Choroid plexus epithelial cell (primary cell): Measurements from ENCODE around the gene SEC23A.
"Not testable (repeated sequence)": the region's sequence is repeated elsewhere in the genome, so short reads cannot be mapped to it uniquely, and the experiment has no call there.

Experiments used
- DNase-seq: peaks from one replicate; pipeline ENCODE4 v3.0.0-alpha.2; 2010; ENCODE audit warnings: low read depth
- H3K4me3 ChIP-seq: 2 replicates; pipeline ENCODE4 v1.5.1; 2011; ENCODE audit warnings: low read depth, mild to moderate bottlenecking, control low read depth, low read length, moderate library complexity
- CTCF ChIP-seq: conservative IDR thresholded peaks from 2 replicates; pipeline ENCODE4 v1.5.1; 2011; ENCODE audit warnings: low read depth, mild to moderate bottlenecking, control low read depth, inconsistent platforms, low read length, moderate library complexity

The SEC23A gene

DNA sequence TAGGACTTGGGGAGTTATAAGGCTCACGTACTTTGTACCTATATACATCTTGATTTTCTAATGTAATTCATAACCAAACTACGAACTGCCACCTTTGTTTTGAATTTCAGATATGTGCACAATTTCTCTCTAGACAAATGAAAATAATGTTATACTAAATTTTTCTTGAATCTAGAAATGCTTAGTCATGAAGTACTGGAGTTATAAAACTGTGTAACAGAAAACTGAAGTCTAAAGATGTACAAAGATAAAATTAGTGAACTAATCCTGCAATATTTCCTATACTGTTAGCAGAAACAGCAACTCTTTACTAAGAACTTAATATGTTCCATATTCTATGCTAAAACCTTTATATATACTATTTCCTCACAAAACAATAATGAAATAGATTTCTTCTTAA lies 15.5 kb downstream of the SEC23A start:
- no peak for DNase-seq
- no peak overlapping the region for H3K4me3 ChIP-seq
- no peak for TF ChIP-seq CTCF

DNA sequence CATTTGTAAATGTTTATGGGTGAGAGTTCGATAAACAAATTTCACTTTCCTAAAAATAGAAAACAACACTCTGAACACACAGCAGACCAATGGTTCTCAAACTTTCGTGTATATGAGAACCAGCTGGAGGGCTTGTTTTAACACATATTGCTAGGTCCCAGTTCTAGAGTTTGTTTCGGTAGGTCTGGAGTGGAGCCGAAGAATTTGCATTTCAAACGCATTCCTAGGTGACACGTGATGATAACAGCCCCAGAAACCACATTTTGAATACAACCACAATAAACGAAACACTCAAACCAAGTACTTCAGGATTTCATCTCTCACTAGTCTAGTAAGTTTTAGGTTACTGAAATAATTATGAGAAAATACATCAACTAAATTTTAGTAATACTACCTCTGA lies 17.1 kb downstream of the SEC23A start:
- peak; percentile 25 for DNase-seq
- no peak overlapping the region for H3K4me3 ChIP-seq
- no peak for TF ChIP-seq CTCF

DNA sequence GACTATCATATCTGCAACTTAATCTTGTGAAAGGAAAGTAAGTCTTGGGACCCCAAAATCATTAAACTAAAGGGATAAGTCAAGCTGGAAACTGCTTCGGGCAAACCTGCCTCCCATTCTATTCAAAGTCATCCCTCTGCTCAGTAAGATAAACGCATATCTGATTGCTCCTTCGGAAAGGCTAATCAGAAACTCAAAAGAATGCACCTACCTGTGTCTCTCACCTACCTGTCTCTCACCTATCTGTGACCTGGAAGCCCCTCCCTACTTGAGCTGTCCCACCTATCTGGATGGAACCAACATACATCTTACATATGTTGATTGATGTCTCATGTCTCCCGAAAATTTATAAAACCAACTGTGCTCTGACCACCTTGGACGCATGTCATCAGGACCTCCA lies 19.9 kb downstream of the SEC23A start:
- H3K4me3 ChIP-seq = no peak overlapping the region
- TF ChIP-seq CTCF = no peak
- DNase-seq = no peak

- DNase-seq = no peak
- H3K4me3 ChIP-seq = no peak overlapping the region
- TF ChIP-seq CTCF = no peak
These were observed 22.1 kb downstream of the SEC23A start for GRCh38 chr14:39080886-39081285.

DNA sequence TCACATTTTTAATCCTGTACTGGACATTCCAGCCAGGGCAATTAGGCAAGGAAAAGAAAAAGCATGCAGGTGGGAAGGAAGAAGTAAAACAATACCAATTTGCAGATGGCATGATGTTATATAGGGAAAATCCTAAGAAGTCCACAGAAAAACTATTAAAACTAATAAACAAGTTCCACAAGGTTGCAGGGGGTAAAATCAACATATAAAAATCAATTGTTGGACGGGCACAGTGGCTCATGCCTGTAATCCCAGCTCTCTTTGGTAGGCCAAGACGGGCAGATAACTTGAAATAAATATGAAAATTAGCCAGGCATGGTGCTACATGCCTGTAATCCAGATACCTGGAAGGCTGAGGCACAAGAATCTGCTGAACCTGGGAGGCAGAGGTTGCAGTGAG lies 31.9 kb downstream of the SEC23A start:
- no peak for DNase-seq
- no peak for TF ChIP-seq CTCF
- H3K4me3 ChIP-seq = no peak overlapping the region

- TF ChIP-seq CTCF = no peak
- no peak overlapping the region for H3K4me3 ChIP-seq
- DNase-seq = no peak
These were observed 33.1 kb downstream of the SEC23A start for GRCh38 chr14:39069923-39070322.

GRCh38 chr14:39069169-39069805 lies 33.7 kb downstream of the SEC23A start:
- DNase-seq, H3K4me3 ChIP-seq: not testable (repeated sequence)
